Stomach (tissue), 9 donors: ENCODE data around the gene CEACAM5. TPM values are rescaled to one million over a fixed set of nuclear protein-coding genes. Genes with fewer than 3 reads are reported as not detected.

Source experiments
- DNase-seq, 2 donors: peaks; one replicate each; pipeline versions ENCODE4 v3.0.0 to v3.0.0-alpha.2; 2013 to 2019
- H3K27ac ChIP-seq, 5 donors: fragments of 200-600 bp in 4 of 5; sonication (generic) in 4 of 5; one replicate each; pipeline ENCODE4 v1.5.1; 2013 to 2019; ENCODE audit warnings: mild to moderate bottlenecking in 1 of 5, moderate library complexity in 1 of 5
- H3K27me3 ChIP-seq, 3 donors: fragments of 200-600 bp; sonication (generic); one replicate each; pipeline ENCODE4 v1.5.1; 2017 to 2019; ENCODE audit warnings: mixed run types in 1 of 3
- H3K36me3 ChIP-seq, 4 donors: fragments of 200-600 bp; sonication (generic); 1 replicate in 3 of 4; 2 replicates in 1 of 4; pipeline ENCODE4 v1.5.1; 2016 to 2019
- H3K4me1 ChIP-seq, 4 donors: fragments of 200-600 bp; sonication (generic); one replicate each; pipeline ENCODE4 v1.5.1; 2016 to 2019
- H3K4me3 ChIP-seq, 4 donors: fragments of 200-600 bp; sonication (generic) in 3 of 4; one replicate each; pipeline ENCODE4 v1.5.1; 2016 to 2019; ENCODE audit warnings: mild to moderate bottlenecking in 1 of 4
- H3K9me3 ChIP-seq, 4 donors: fragments of 200-600 bp; sonication (generic); one replicate each; pipeline ENCODE4 v1.5.1; 2016 to 2019
- CTCF ChIP-seq, 7 experiments: fragments of 450-650 bp in 4 of 7; fragments of 200-600 bp in 3 of 7; sonication (generic) in 3 of 7; IDR thresholded peaks; one replicate each; pipeline ENCODE4 v1.5.1; 2016 to 2019; ENCODE audit warnings: antibody characterized with exemption in 7 of 7, control low read depth in 2 of 7, mild to moderate bottlenecking in 1 of 7
- EP300 ChIP-seq: sonication (generic); formaldehyde crosslinking; IDR thresholded peaks from one replicate; pipeline ENCODE4 v1.6.1; 2017; ENCODE audit warnings: antibody characterized with exemption
- POLR2A ChIP-seq, 4 donors: fragments of 450-650 bp; IDR thresholded peaks; one replicate each; pipeline ENCODE4 v1.6.1; 2016; ENCODE audit warnings: antibody characterized with exemption in 4 of 4, control low read depth in 2 of 4, mild to moderate bottlenecking in 1 of 4, moderate library complexity in 1 of 4
- POLR2AphosphoS5 ChIP-seq, 3 donors: sonication (generic); formaldehyde crosslinking; IDR thresholded peaks; one replicate each; pipeline ENCODE4 v1.6.1; 2016; ENCODE audit warnings: antibody characterized with exemption in 3 of 3
- WGBS, 5 donors: extraction: QIAGEN DNeasy Blood & Tissue Kit in 3 of 5; methylation state at CpG; one replicate each; pipeline versions ENCODE4 v1.1.5 to v1.1.7; 2013 to 2018; 5-methylcytosine and 5-hydroxymethylcytosine counted together
- intact Hi-C: fragments of 100-400 bp; cut with DNase I; formaldehyde crosslinking; loops from one replicate; pipeline ENCODE4 v1.15.1; 2023; ENCODE audit warnings: low total_unique reads
- polyA plus RNA-seq, 3 donors: library from polyadenylated mRNA; stranded (reverse); fragments of 200-250 nt; gene quantifications; one replicate each; pipeline ENCODE4 v1.2.3, GENCODE V29; 2013
- total RNA-seq, 5 donors: library from RNA; depleted of rRNA; stranded (reverse); fragments of >200 nt; gene quantifications; one replicate each; pipeline versions ENCODE4 v1.1.0 to v1.2.3, GENCODE V29; 2014 to 2016
- donor health status: healthy with polysubstance abuse.
- donor health status: Bipolar disorder and iron deficiency.
- donor health status: healthy.

Gene CEACAM5
- total and polyA plus RNA-seq, 8 donors: 0.72 to 118 (median 20.6) TPM

GRCh38 chr19:41739361-41739760 lies 30.9 kb downstream of the CEACAM5 start:
- TF ChIP-seq EP300: no peak
- TF ChIP-seq POLR2AphosphoS5 (IDR thresholded peaks at IDR 0.05): no peak
- no peak for TF ChIP-seq CTCF (IDR thresholded peaks at IDR 0.05)
- no peak for TF ChIP-seq POLR2A (IDR thresholded peaks at IDR 0.05)
- intact Hi-C loops: no loop called here
- no peaks in the 10 kb centered on the region for H3K9me3 ChIP-seq

GRCh38 chr19:41740415-41741243 lies 32.2 kb downstream of the CEACAM5 start:
- WGBS, 5 donors: 63 to 77% (median 75%) methylated on average over 5 of the region's 5 CpGs
- no peak overlapping the region for H3K4me3 ChIP-seq
- peaks cover 0 to 5% (median 0%) of the 10 kb centered on the region in 3 donors for H3K27me3 ChIP-seq
- TF ChIP-seq CTCF (IDR thresholded peaks at IDR 0.05): no peak
- no peak for TF ChIP-seq POLR2AphosphoS5 (IDR thresholded peaks at IDR 0.05)
- TF ChIP-seq POLR2A (IDR thresholded peaks at IDR 0.05): no peak
- no peak for TF ChIP-seq EP300
- no peak overlapping the region for H3K27ac ChIP-seq
- intact Hi-C loops: no loop called here
- peak in 1 of 2 donors; percentile 9 for DNase-seq
- H3K4me1 ChIP-seq: no peaks in the 10 kb centered on the region
- no peaks in the 10 kb centered on the region for H3K9me3 ChIP-seq
- no peaks in the 10 kb centered on the region for H3K36me3 ChIP-seq

More at GRCh38 chr19:41739361-41739760, 30.9 kb downstream of the CEACAM5 start:
- Histone ChIP-seq H3K4me1 (no peaks in the 10 kb centered on the region), H3K27me3 (peaks cover 0 to 10% (median 0%) of the 10 kb centered on the region in 3 donors), H3K27ac (no peak overlapping the region), H3K4me3 (no peak overlapping the region), H3K36me3 (no peaks in the 10 kb centered on the region)
- DNase-seq: no peak
- WGBS, 5 donors: 58 to 64% (median 60%) methylated on average over 3 of the region's 3 CpGs

GRCh38 chr19:41741244-41741554 lies 32.8 kb downstream of the CEACAM5 start:
- Histone ChIP-seq H3K27me3 (peaks cover 0 to 5% (median 0%) of the 10 kb centered on the region in 3 donors), H3K27ac (no peak overlapping the region), H3K4me1 (peaks cover 0 to 3% (median 1%) of the 10 kb centered on the region in 4 donors), H3K4me3 (no peak overlapping the region), H3K9me3 (no peaks in the 10 kb centered on the region), H3K36me3 (no peaks in the 10 kb centered on the region)
- 60 to 73% (median 67%) methylated on average over 2 of the region's 2 CpGs for WGBS, 5 donors
- TF ChIP-seq CTCF (IDR thresholded peaks at IDR 0.05) (no peak), POLR2AphosphoS5 (IDR thresholded peaks at IDR 0.05) (no peak), POLR2A (IDR thresholded peaks at IDR 0.05) (no peak), EP300 (no peak)
- intact Hi-C loops: no loop called here
- DNase-seq: no peak

GRCh38 chr19:41744850-41745249 lies 36.4 kb downstream of the CEACAM5 start:
- TF ChIP-seq POLR2A (IDR thresholded peaks at IDR 0.05) (no peak), CTCF (IDR thresholded peaks at IDR 0.05) (no peak), POLR2AphosphoS5 (IDR thresholded peaks at IDR 0.05) (no peak), EP300 (no peak)
- Histone ChIP-seq H3K9me3 (no peaks in the 10 kb centered on the region), H3K27me3 (peaks cover 0 to 28% (median 0%) of the 10 kb centered on the region in 3 donors), H3K36me3 (no peaks in the 10 kb centered on the region), H3K4me3 (no peak overlapping the region), H3K4me1 (peaks cover 0 to 17% (median 12%) of the 10 kb centered on the region in 4 donors), H3K27ac (peak overlapping the region in 1 of 5 donors; percentile 28)
- DNase-seq: peak in 1 of 2 donors; percentile 26
- WGBS, 5 donors: 51 to 64% (median 62%) methylated on average over 4 of the region's 4 CpGs
- intact Hi-C loops: no loop called here
